Sigmoid colon (tissue), 7 donors: ENCODE measurements around the gene PHLDB1. TPM values are rescaled to one million over a fixed set of nuclear protein-coding genes. Genes with fewer than 3 reads are reported as not detected.
"Not testable (repeated sequence)": the region's sequence is repeated elsewhere in the genome, so short reads cannot be mapped to it uniquely, and the experiment has no call there.

Experiments
- DNase-seq: peaks from one replicate; pipeline ENCODE4 v3.0.0-alpha.2; 2019
- H3K27ac ChIP-seq, 4 donors: fragments of 200-600 bp; sonication (generic); one replicate each; pipeline ENCODE4 v1.5.1; 2016 to 2019; ENCODE audit warnings: mild to moderate bottlenecking in 1 of 4
- H3K27me3 ChIP-seq, 3 donors: fragments of 200-600 bp; sonication (generic); one replicate each; pipeline ENCODE4 v1.5.1; 2019; ENCODE audit warnings: mild to moderate bottlenecking in 1 of 3
- H3K36me3 ChIP-seq, 4 donors: fragments of 200-600 bp; sonication (generic); one replicate each; pipeline ENCODE4 v1.5.1; 2016 to 2019
- H3K4me1 ChIP-seq, 4 donors: fragments of 200-600 bp; sonication (generic); one replicate each; pipeline ENCODE4 v1.5.1; 2017 to 2019
- H3K4me3 ChIP-seq, 4 donors: fragments of 200-600 bp; sonication (generic); one replicate each; pipeline ENCODE4 v1.5.1; 2017 to 2019; ENCODE audit warnings: mild to moderate bottlenecking in 2 of 4, moderate library complexity in 1 of 4
- H3K9me3 ChIP-seq, 4 donors: fragments of 200-600 bp in 3 of 4; sonication (generic) in 3 of 4; one replicate each; pipeline versions ENCODE4 v1.5.1 to v1.6.1; 2013 to 2019
- CTCF ChIP-seq, 4 experiments: fragments of 450-650 bp in 3 of 4; fragments of 200-600 bp in 1 of 4; IDR thresholded peaks; one replicate each; pipeline ENCODE4 v1.5.1; 2016 to 2019; ENCODE audit warnings: antibody characterized with exemption in 4 of 4, mild to moderate bottlenecking in 3 of 4, moderate library complexity in 2 of 4
- EP300 ChIP-seq, 4 donors: sonication (generic); formaldehyde crosslinking; IDR thresholded peaks; one replicate each; pipeline ENCODE4 v1.6.1; 2017; ENCODE audit warnings: antibody characterized with exemption in 4 of 4
- POLR2A ChIP-seq, 2 donors: fragments of 450-650 bp; IDR thresholded peaks; one replicate each; pipeline ENCODE4 v1.6.1; 2016; ENCODE audit warnings: antibody characterized with exemption in 2 of 2, mild to moderate bottlenecking in 2 of 2, moderate library complexity in 2 of 2
- POLR2AphosphoS5 ChIP-seq, 4 donors: sonication (generic); formaldehyde crosslinking; IDR thresholded peaks; one replicate each; pipeline ENCODE4 v1.6.1; 2017; ENCODE audit warnings: antibody characterized with exemption in 4 of 4
- WGBS, 2 donors: extraction: QIAGEN DNeasy Blood & Tissue Kit; methylation state at CpG; one replicate each; pipeline ENCODE4 v1.1.7; 2013; 5-methylcytosine and 5-hydroxymethylcytosine counted together
- intact Hi-C: fragments of 100-400 bp; cut with DNase I; formaldehyde crosslinking; loops from one replicate; pipeline ENCODE4 v1.15.1; 2023
- polyA plus RNA-seq, 3 donors: library from polyadenylated mRNA; stranded (reverse); fragments of 200-250 nt; gene quantifications; one replicate each; pipeline ENCODE4 v1.2.3, GENCODE V29; 2013
- total RNA-seq, 4 donors: library from RNA; depleted of rRNA; stranded (reverse); fragments of >200 nt; gene quantifications; one replicate each; pipeline ENCODE4 v1.1.0, GENCODE V29; 2016
- donor health status: healthy with polysubstance abuse.
- donor health status: Bipolar disorder and iron deficiency.
- donor health status: healthy.

The PHLDB1 gene
- total and polyA plus RNA-seq, 7 donors = 33.6 to 126 (median 51.8) TPM

GRCh38 chr11:118570787-118571186 lies 36.6 kb upstream of the PHLDB1 start:
- TF ChIP-seq POLR2AphosphoS5 (IDR thresholded peaks at IDR 0.05) (no peak), EP300 (IDR thresholded peaks at IDR 0.05) (no peak), POLR2A (IDR thresholded peaks at IDR 0.05) (no peak), CTCF (IDR thresholded peaks at IDR 0.05) (no peak)
- Histone ChIP-seq H3K4me3 (no peak overlapping the region), H3K27ac (no peak overlapping the region), H3K9me3 (no peaks in the 10 kb centered on the region), H3K27me3 (no peaks in the 10 kb centered on the region), H3K4me1 (peaks cover 0 to 38% (median 30%) of the 10 kb centered on the region in 4 donors), H3K36me3 (no peaks in the 10 kb centered on the region)
- WGBS, 2 donors = 95 to 99% methylated on average over 1 of the region's 1 CpG
- intact Hi-C loops = no loop called here
- no peak for DNase-seq

GRCh38 chr11:118571701-118572060 lies 35.7 kb upstream of the PHLDB1 start:
- Histone ChIP-seq H3K4me3 (peak overlapping the region; percentile 76 to 99 (median 98)), H3K27ac (peak overlapping the region; percentile 92 to 99 (median 98)), H3K4me1 (peaks cover 0 to 40% (median 36%) of the 10 kb centered on the region in 4 donors)
- H3K36me3 ChIP-seq, H3K27me3 ChIP-seq, H3K9me3 ChIP-seq, DNase-seq, intact Hi-C loops: not testable (repeated sequence)
- WGBS, 2 donors = 7 to 23% methylated on average over 15 of the region's 15 CpGs

GRCh38 chr11:118572061-118572980 lies 35.1 kb upstream of the PHLDB1 start, which contains the start of gene ARCN1:
Gene ARCN1 (plus strand): TSS chr11:118572409. CDS start chr11:118572548, 139 bp downstream.
- no peaks in the 10 kb centered on the region for H3K27me3 ChIP-seq
- peak; percentile 72 to 88 (median 80) for TF ChIP-seq POLR2AphosphoS5 (IDR thresholded peaks at IDR 0.05)
- TF ChIP-seq POLR2A (IDR thresholded peaks at IDR 0.05) = peak in 1 of 2 donors; percentile 40
- TF ChIP-seq EP300 (IDR thresholded peaks at IDR 0.05) = no peak
- H3K36me3 ChIP-seq = no peaks in the 10 kb centered on the region
- peak within 1 kb of the TSS; percentile 76 to 99 (median 98) for H3K4me3 ChIP-seq
- peaks cover 0 to 47% (median 43%) of the 10 kb centered on the region in 4 donors for H3K4me1 ChIP-seq
- peak within 1 kb of the TSS; percentile 92 to 99 (median 98) for H3K27ac ChIP-seq
- intact Hi-C loops = no loop called here
- no peaks in the 10 kb centered on the region for H3K9me3 ChIP-seq
- DNase-seq = peak; percentile 92
- 0% methylated on average over 55 of the region's 55 CpGs for WGBS, 2 donors

GRCh38 chr11:118572981-118573550 lies 34.3 kb upstream of the PHLDB1 start:
- Histone ChIP-seq H3K4me1 (peaks cover 0 to 53% (median 47%) of the 10 kb centered on the region in 4 donors), H3K27ac (peak overlapping the region; percentile 92 to 99 (median 98)), H3K27me3 (no peaks in the 10 kb centered on the region), H3K36me3 (no peaks in the 10 kb centered on the region), H3K9me3 (no peaks in the 10 kb centered on the region), H3K4me3 (peak overlapping the region; percentile 76 to 99 (median 98))
- WGBS, 2 donors = 3 to 5% methylated on average over 10 of the region's 10 CpGs
- DNase-seq = no peak
- intact Hi-C loops = no loop called here
- no peak for TF ChIP-seq POLR2A (IDR thresholded peaks at IDR 0.05)
- no peak for TF ChIP-seq CTCF (IDR thresholded peaks at IDR 0.05)
- TF ChIP-seq POLR2AphosphoS5 (IDR thresholded peaks at IDR 0.05) = no peak
- no peak for TF ChIP-seq EP300 (IDR thresholded peaks at IDR 0.05)

- no peaks in the 10 kb centered on the region for H3K36me3 ChIP-seq
- H3K27ac ChIP-seq = peak overlapping the region in 1 of 4 donors; percentile 99
- no peak for TF ChIP-seq POLR2AphosphoS5 (IDR thresholded peaks at IDR 0.05)
- no peaks in the 10 kb centered on the region for H3K27me3 ChIP-seq
- no peak for DNase-seq
- peaks cover 0 to 60% (median 52%) of the 10 kb centered on the region in 4 donors for H3K4me1 ChIP-seq
- intact Hi-C loops = no loop called here
- H3K9me3 ChIP-seq = no peaks in the 10 kb centered on the region
- 90 to 96% methylated on average over 7 of the region's 7 CpGs for WGBS, 2 donors
- H3K4me3 ChIP-seq = no peak overlapping the region
Measured at GRCh38 chr11:118574636-118575035, 32.8 kb upstream of the PHLDB1 start.

GRCh38 chr11:118577995-118578394 lies 29.4 kb upstream of the PHLDB1 start:
- peaks cover 0 to 61% (median 50%) of the 10 kb centered on the region in 4 donors for H3K4me1 ChIP-seq
- peaks cover 0 to 20% (median 1%) of the 10 kb centered on the region in 4 donors for H3K36me3 ChIP-seq
- H3K27me3 ChIP-seq, DNase-seq, H3K4me3 ChIP-seq, intact Hi-C loops, H3K9me3 ChIP-seq: not testable (repeated sequence)
- H3K27ac ChIP-seq = peak overlapping the region in 1 of 4 donors; percentile 42
